Kidney (tissue), 14 donors: ENCODE measurements around the gene TYMP. TPM values are rescaled to one million over a fixed set of nuclear protein-coding genes. Genes with fewer than 3 reads are reported as not detected.
A peak's percentile ranks its signal among the peaks of the same experiment; 100 is the strongest.

Experiments
- DNase-seq, 5 donors: peaks; one replicate each; pipeline ENCODE4 v3.0.0-alpha.2; 2013 to 2020
- FAIRE-seq: peaks from 2 replicates; lab custom pipeline; 2012; peaks lifted over from hg19 to GRCh38; lab: Jason Lieb, UNC
- H3K27ac ChIP-seq, 2 donors: one replicate each; pipeline ENCODE4 v1.7.0; 2013; ENCODE audit warnings: low read depth in 2 of 2, low read length in 2 of 2, inconsistent platforms in 1 of 2
- H3K27me3 ChIP-seq: one replicate; pipeline ENCODE4 v1.7.1; 2013; ENCODE audit warnings: low read length, inconsistent platforms; ENCODE audit not compliant: control insufficient read depth, insufficient read depth
- H3K36me3 ChIP-seq, 3 donors: one replicate each; pipeline versions ENCODE4 v1.7.0 to v1.7.1; 2013; ENCODE audit warnings: low read length in 3 of 3, control low read depth in 1 of 3, inconsistent platforms in 1 of 3; ENCODE audit not compliant: insufficient read depth in 3 of 3, control insufficient read depth in 2 of 3
- H3K4me1 ChIP-seq, 3 donors: one replicate each; pipeline versions ENCODE4 v1.7.0 to v1.7.1; 2013; ENCODE audit warnings: low read length in 3 of 3, inconsistent platforms in 1 of 3, low read depth in 1 of 3; ENCODE audit not compliant: control insufficient read depth in 2 of 3, insufficient read depth in 2 of 3
- H3K4me3 ChIP-seq, 3 donors: one replicate each; pipeline versions ENCODE4 v1.7.0 to v1.8.1; 2013; ENCODE audit warnings: low read length in 3 of 3, control low read depth in 1 of 3, inconsistent platforms in 1 of 3
- H3K9ac ChIP-seq, 3 donors: one replicate each; pipeline versions ENCODE4 v1.7.0 to v1.7.1; 2013; ENCODE audit warnings: low read length in 3 of 3, control low read depth in 1 of 3, inconsistent platforms in 1 of 3
- H3K9me3 ChIP-seq, 3 donors: one replicate each; pipeline versions ENCODE4 v1.7.0 to v1.7.1; 2013; ENCODE audit warnings: low read length in 3 of 3, control low read depth in 1 of 3, inconsistent platforms in 1 of 3; ENCODE audit not compliant: control insufficient read depth in 2 of 3, insufficient read depth in 1 of 3
- intact Hi-C: fragments of 100-400 bp; cut with DNase I; formaldehyde crosslinking; loops from one replicate; pipeline ENCODE4 v1.11.1; 2022
- polyA plus RNA-seq: library from polyadenylated mRNA; stranded (reverse); fragments of 350-450 nt; fragmentation: Illumina TruSeq; extraction: RNeasy Lipid Tissue Mini Kit (QIAGEN cat#74804); gene quantifications from one replicate; pipeline ENCODE4 v1.2.3, GENCODE V29; 2014; ENCODE audit warnings: low read depth, low replicate concordance; ENCODE audit not compliant: insufficient read depth
- total RNA-seq: library from RNA; stranded (reverse); fragmentation: NEBNext Ultra II Directional; extraction: Animal tissue kit (Norgen Biotek cat#: 25700); gene quantifications from one replicate; pipeline ENCODE4 v1.2.1, GENCODE V29; 2021
- TF ChIP-seq, protein P1 (sequence below): IDR thresholded peaks from 3 replicates; pipeline ENCODE4 v1.5.1; 2012; ENCODE audit warnings: mild to moderate bottlenecking, moderate library complexity, borderline replicate concordance; ENCODE audit not compliant: insufficient read depth; ENCODE audit errors: extremely low read depth
- donor health status: control.
- donor health status: control.
- donor health status: control.
- donor health status: control.
- donor health status: control.
- donor health status: DM: yes; HTN: yes; CAD: no.
- donor health status: Normal renal cell carcinoma (clear cell type).

The TYMP gene
- total and polyA plus RNA-seq, 2 donors from 2014 or later, result 22.2 to 163 TPM

DNA sequence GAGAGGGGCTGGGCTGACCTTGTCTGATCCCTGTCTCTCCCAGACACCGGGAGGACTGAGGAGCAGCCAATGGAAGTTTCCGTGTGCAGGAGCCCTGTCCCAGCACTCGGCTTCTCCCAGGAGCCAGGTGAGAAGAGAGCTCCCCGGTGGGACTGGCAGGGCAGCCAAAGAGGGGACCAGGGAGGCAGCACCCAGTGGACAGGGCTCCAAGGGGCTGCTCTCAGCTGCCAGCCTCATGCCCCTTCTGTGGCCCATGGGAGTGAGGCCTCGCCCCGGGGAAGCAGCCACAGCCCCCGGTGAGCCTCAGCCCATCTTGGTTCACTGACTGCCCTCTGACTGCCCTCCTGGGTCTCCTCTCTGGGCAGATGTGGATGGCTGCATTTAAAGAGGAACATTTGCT lies 11.2 kb downstream of the TYMP start:
- FAIRE-seq, result no peak
- H3K9me3 ChIP-seq, result no peaks in the 10 kb centered on the region
- peaks cover 0 to 16% (median 11%) of the 10 kb centered on the region in 3 donors for H3K36me3 ChIP-seq
- H3K9ac ChIP-seq, result no peak overlapping the region
- H3K4me1 ChIP-seq, result no peaks in the 10 kb centered on the region
- intact Hi-C loops, result no loop called here
- no peak overlapping the region for H3K27ac ChIP-seq
- DNase-seq, result no peak
- H3K27me3 ChIP-seq, result no peaks in the 10 kb centered on the region
- TF ChIP-seq, protein P1, sequence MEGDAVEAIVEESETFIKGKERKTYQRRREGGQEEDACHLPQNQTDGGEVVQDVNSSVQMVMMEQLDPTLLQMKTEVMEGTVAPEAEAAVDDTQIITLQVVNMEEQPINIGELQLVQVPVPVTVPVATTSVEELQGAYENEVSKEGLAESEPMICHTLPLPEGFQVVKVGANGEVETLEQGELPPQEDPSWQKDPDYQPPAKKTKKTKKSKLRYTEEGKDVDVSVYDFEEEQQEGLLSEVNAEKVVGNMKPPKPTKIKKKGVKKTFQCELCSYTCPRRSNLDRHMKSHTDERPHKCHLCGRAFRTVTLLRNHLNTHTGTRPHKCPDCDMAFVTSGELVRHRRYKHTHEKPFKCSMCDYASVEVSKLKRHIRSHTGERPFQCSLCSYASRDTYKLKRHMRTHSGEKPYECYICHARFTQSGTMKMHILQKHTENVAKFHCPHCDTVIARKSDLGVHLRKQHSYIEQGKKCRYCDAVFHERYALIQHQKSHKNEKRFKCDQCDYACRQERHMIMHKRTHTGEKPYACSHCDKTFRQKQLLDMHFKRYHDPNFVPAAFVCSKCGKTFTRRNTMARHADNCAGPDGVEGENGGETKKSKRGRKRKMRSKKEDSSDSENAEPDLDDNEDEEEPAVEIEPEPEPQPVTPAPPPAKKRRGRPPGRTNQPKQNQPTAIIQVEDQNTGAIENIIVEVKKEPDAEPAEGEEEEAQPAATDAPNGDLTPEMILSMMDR, result no peak
- no peak overlapping the region for H3K4me3 ChIP-seq

DNA sequence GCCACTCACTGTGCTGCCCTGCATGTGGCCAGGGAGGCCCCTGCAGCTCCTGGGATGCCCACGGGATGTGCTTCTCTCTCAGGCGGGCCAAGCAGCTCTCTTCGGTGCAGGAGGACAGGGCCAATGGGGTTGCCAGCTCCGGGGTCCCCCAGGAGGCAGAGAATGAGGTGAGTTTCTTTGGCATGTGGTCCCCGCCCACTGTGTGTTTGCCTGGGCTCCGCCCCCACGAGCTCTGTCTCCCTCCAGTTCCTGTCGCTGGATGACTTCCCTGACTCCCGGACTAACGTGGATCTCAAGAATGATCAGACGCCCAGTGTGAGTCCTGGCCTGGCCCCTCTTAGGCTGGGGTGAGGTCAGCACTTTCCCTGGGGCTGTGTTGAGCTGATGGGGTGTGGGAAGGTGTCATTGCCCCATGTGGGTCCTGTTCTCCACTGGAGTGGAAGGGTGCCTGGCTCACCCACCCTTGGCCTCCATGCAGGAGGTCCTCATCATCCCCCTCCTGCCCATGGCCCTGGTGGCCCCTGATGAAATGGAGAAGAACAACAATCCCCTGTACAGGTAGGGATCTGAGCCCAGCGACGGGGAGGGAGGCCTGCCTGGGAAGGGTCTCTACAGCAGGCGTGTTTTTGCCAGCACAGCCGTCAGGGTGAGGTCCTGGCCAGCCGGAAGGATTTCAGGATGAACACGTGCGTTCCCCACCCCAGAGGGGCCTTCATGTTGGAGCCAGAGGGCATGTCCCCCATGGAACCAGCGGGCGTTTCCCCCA lies 12.1 kb downstream of the TYMP start:
- Histone ChIP-seq H3K27me3 (no peaks in the 10 kb centered on the region), H3K9ac (no peak overlapping the region), H3K36me3 (peaks cover 0 to 16% (median 5%) of the 10 kb centered on the region in 3 donors), H3K4me1 (no peaks in the 10 kb centered on the region), H3K4me3 (no peak overlapping the region), H3K27ac (no peak overlapping the region), H3K9me3 (no peaks in the 10 kb centered on the region)
- FAIRE-seq (no peak), DNase-seq (peak in 1 of 5 donors; percentile 26)
- intact Hi-C loops, result no loop called here
- TF ChIP-seq, protein P1, result no peak

DNA sequence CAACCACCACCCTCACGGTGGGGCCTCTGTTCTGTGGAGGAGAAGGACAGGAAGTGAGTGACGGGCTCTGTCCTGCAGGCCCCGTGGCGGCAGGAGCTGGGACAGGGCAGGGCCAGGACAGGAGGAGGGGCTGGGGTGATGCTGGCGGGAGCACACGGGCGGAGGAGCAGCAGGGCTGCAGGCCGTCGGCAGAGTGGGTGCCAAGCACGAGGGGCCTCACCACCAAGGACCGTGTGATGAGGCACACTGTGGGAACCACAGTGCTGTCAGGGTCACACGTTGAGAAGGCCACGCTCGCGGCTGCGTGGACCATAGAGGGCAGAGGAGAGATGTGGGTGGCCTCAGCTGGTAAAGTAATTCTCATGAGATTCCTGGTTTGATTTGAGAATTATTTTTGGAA lies 12.9 kb downstream of the TYMP start:
- no peaks in the 10 kb centered on the region for H3K9me3 ChIP-seq
- no peak overlapping the region for H3K27ac ChIP-seq
- H3K4me3 ChIP-seq, result no peak overlapping the region
- no peaks in the 10 kb centered on the region for H3K27me3 ChIP-seq
- TF ChIP-seq, protein P1, result no peak
- peaks cover 0 to 13% (median 5%) of the 10 kb centered on the region in 3 donors for H3K36me3 ChIP-seq
- no peak overlapping the region for H3K9ac ChIP-seq
- no peaks in the 10 kb centered on the region for H3K4me1 ChIP-seq
- intact Hi-C loops, result no loop called here
- DNase-seq, result no peak
- no peak for FAIRE-seq

DNA sequence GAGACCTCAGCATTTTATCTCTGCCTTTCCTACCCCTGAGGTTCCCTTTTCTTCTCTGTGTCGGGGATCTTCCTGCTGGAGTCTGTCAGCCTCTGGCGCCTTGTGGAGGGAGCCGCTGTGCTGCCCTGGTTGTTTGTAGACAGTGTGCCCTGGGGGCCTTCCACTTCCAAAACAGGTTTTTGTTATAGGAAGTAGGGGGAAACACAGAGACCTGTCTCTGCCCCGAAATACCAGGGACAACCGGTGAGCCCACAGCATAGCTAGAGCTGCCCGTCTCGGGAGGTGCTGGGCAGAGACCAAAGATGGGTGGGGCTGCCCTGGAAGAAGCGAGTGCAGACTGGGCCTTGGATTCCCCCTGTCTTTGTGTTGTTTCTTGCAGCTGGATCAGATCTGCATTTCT lies 13.7 kb downstream of the TYMP start:
- no peak overlapping the region for H3K27ac ChIP-seq
- no peak overlapping the region for H3K9ac ChIP-seq
- TF ChIP-seq, protein P1, result no peak
- H3K9me3 ChIP-seq, result no peaks in the 10 kb centered on the region
- DNase-seq (no peak), FAIRE-seq (no peak)
- H3K4me1 ChIP-seq, result no peaks in the 10 kb centered on the region
- peaks cover 0 to 10% (median 5%) of the 10 kb centered on the region in 3 donors for H3K36me3 ChIP-seq
- intact Hi-C loops, result no loop called here
- no peaks in the 10 kb centered on the region for H3K27me3 ChIP-seq
- no peak overlapping the region for H3K4me3 ChIP-seq
